GM12872 (cell line): ENCODE results near the gene MESP2.

ENCODE experiments used
- TF ChIP-seq, protein P1 (sequence below): IDR thresholded peaks from 3 replicates; pipeline ENCODE4 v1.5.1; 2011; ENCODE audit warnings: low read depth, mild to moderate bottlenecking, low read length, moderate library complexity; ENCODE audit not compliant: insufficient read depth

The MESP2 gene

DNA sequence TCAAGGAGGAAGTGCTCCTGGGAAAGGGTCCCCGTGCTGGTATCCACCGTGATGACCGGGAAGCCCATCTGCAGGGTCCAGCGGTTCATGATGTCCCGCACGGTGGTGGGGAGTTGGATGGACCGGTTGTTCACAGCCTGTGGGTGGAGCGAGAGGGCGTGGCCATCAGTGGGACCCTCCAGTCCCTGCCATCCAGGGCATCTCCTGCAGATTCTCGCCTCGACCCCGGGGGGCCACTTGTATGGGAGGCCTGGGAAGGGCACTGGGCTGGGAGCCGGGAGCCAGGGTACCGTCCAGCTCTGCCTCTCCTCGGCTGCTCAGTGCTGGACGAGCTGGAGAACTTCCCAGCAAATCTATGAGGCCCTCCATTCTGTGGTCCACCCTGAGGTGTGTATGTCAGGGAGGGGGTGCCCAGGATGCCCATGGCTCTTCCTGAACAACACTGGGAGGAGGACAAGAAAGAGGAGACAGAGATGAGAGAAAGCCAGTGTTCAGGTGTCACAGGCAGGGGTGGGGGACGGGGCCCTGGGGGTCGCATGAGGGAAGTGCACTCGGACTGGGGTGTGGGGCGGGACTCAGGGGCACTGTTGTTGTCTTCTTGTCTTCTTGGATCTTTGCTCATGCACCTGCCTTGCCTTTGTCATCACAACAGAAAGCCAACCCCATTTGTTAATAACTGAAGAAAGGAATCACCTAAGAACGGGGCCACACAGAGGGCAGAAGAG is 25.5 kb downstream of the MESP2 start:
- TF ChIP-seq, protein P1, sequence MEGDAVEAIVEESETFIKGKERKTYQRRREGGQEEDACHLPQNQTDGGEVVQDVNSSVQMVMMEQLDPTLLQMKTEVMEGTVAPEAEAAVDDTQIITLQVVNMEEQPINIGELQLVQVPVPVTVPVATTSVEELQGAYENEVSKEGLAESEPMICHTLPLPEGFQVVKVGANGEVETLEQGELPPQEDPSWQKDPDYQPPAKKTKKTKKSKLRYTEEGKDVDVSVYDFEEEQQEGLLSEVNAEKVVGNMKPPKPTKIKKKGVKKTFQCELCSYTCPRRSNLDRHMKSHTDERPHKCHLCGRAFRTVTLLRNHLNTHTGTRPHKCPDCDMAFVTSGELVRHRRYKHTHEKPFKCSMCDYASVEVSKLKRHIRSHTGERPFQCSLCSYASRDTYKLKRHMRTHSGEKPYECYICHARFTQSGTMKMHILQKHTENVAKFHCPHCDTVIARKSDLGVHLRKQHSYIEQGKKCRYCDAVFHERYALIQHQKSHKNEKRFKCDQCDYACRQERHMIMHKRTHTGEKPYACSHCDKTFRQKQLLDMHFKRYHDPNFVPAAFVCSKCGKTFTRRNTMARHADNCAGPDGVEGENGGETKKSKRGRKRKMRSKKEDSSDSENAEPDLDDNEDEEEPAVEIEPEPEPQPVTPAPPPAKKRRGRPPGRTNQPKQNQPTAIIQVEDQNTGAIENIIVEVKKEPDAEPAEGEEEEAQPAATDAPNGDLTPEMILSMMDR = no peak

DNA sequence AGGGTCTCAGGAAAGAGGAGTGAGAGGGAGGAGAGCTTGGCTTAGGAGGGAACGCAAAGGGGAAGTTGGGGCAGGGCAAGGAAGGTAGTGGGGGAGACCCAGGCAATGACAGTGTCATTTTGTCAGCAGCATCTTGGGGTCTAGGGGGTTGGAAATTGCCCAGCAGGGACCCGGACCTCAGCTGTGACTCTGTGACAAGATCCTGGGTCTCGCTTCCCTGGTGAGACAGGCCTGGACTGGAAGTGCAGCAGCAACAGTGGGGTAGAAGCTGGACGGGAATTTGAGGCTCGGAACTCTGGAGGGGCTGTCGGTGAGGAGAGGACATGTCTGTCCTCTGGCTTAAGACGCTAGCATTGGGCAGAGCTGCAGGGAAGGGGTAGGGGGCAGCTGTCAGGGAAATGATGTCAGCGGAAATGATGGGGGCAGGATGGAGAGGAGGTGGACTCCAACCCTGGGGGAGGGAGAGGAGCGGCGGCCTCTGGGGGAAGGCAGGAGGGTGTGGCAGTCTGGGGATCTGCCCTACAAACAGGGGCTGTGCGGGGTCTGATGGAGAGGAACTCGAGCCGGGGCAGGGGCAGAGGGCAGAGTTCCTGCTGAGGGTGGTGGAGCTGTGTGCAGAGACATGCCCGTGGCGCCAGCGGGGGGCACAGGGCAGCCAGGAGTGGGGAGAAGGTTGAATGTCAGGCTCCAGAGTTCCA is 26.2 kb downstream of the MESP2 start:
- TF ChIP-seq, protein P1 = no peak

DNA sequence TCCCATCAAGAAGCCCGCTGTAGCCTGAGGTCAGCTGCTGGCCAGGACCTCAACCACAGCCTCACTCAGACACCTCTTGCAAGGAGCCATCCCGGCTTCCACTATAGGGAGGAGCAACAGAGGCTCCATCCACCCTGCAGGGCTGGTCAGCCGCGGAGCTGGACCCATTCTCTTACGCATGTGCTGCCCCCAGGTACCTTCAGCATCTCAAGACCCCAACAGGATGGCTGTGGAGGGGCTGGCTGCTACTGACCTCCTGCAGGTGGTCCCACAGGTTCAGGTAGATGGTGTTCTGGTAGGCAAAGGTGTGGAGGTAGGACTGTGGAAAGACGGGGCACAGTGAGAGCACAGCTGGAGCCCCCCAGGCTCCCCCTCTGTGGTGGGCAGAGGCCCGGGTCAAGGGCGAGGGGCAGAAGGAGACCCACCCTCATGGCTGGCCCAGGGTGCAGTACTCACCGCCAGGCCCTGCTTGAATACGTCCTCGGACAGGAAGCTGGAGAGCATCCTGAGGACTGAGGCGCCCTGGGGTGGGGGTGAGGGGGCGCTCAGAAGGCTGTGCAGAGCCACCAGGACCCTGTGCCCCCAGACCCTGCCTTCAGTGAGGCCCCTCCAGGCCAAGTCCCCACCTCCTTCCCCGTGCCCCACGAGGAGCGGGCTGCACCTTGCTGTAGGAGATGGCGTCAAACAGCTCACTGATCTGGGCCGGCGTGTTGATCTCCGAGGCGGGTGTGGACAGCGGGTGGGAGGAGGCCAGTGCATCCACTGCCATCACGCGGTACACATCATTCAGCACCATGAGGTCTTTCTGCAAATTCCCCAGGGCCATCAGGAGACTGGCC is 27.1 kb downstream of the MESP2 start:
- TF ChIP-seq, protein P1 = no peak

DNA sequence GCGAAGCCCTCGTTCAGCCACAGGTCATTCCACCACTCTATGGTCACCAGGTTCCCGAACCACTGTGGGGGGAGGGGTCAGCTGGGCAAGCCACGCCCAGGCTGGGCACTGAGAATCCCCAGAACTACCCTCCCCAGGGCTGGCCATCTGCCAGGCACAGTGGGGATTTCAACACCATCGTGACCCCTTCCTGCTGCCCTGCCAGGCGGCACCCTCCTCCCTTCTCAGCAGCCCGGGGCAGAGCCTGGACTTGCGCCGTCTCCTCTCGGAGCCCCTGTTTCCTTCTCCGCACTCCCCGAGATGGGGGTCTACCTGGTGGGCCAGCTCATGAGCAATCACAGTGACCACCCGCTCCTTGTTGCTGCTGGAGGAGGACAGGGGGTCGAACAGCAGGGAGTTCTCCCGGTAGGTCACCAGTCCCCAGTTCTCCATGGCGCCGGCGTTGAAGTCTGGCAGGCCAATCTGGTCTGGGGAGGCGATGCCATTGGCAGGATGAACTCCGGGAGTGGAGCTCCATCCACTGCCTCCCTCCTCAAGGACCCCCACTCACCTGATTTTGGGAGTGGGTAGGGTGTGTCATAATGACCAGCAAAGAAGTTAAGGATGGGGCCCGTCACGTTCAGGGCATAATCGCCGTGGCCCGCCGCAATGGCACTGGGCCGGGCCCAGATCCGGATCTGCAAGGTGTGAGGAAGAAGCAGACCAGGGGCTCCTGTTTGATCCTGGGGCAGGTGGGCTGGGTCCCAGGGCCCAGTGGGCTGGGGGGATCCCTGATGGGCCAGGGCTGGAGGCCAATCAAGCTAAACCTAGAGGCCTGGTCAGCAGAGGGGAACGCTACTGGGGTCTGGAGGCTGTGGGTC is 28.0 kb downstream of the MESP2 start:
- TF ChIP-seq, protein P1 = no peak

DNA sequence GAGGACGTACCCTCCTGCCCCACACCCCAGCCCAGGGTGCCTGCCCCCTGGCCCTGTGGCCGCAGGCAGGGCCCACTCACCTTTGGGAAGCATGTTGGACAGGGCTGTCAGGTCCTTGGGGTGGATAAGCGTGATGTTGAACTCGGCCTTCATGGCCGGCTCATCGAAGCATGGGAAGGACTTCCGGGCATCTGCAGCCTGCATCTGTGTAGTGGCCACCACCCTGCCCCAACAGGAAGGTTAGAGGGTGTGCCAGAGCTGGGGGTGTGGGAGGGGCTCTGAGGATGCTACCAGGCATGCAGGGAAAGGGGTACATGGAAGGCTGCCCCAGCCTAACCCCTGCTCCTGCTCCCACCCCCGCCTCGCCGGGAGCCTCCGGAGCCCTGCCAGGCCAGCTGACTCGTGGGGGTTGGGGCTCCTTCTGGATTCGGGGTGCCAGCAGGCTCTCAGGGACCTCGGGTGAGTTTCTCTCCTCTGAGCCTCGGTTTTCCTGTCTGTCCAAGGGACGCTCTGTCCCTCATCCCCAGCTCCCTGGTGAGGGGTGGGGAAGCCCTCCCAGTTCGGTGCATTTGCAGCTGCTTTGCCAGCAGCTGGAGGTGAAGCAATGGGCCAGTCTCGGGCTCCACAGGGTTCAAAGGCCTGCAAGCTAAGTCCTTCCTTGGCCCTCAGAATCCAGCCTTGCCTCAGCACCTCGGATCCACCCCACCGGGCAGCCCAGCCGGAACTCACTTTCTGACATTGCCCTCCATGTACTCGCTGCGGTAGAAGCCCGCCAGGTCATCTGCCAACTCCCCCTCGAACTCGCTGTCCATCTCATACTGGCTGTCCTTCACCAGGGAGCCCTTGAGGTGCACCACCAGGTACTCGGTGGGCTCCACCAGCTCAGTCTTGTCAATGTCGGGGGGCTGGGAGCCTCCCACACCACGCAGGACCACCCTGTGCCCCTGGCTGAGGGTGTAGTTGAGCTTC is 29.4 kb downstream of the MESP2 start:
- TF ChIP-seq, protein P1 = no peak

DNA sequence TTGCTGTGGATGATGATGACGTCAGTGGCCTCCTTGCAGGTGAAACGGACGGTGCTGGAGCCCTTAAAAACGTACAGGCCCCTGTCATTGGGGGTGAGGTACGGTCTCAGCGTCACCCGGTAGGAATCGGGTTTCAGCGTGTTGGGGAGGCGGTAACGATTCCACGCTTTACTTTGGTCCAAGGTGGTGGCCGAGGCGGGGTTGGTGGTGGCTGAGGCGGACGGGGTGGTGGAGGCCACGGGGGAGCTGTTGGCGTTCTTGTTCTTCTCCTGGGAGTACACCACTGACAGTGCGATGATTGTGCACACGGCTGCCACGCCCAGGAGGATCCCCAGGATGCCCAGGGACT is 30.1 kb downstream of the MESP2 start:
- TF ChIP-seq, protein P1 = no peak
